HG03139 (cell line): ENCODE measurements around the gene TGFBR2.

ENCODE experiments used
- ATAC-seq: cut with Tn5 transposase; IDR thresholded peaks from one replicate; pipeline ENCODE4 v1.9.1; 2021; ENCODE audit not compliant: unreplicated experiment

TGFBR2 gene

GRCh38 chr3:30671527-30672286 lies 65.3 kb downstream of the TGFBR2 start:
- no peak for ATAC-seq

GRCh38 chr3:30672287-30672735 lies 65.9 kb downstream of the TGFBR2 start:
- ATAC-seq, result no peak

GRCh38 chr3:30672959-30673358 lies 66.6 kb downstream of the TGFBR2 start:
- no peak for ATAC-seq

GRCh38 chr3:30673425-30674341 lies 67.3 kb downstream of the TGFBR2 start:
- no peak for ATAC-seq

GRCh38 chr3:30675006-30675405 lies 68.6 kb downstream of the TGFBR2 start:
- no peak for ATAC-seq

GRCh38 chr3:30675774-30676173 lies 69.4 kb downstream of the TGFBR2 start:
- no peak for ATAC-seq

- ATAC-seq, result no peak
Observed at GRCh38 chr3:30676424-30677346, 70.3 kb downstream of the TGFBR2 start.

GRCh38 chr3:30677347-30677685 lies 70.9 kb downstream of the TGFBR2 start:
- no peak for ATAC-seq

- ATAC-seq, result no peak
Observed at GRCh38 chr3:30679045-30679444, 72.6 kb downstream of the TGFBR2 start.

- no peak for ATAC-seq
Observed at GRCh38 chr3:30680789-30681648, 74.6 kb downstream of the TGFBR2 start.

- no peak for ATAC-seq
Observed at GRCh38 chr3:30681649-30682211, 75.3 kb downstream of the TGFBR2 start.

GRCh38 chr3:30682434-30683155 lies 76.2 kb downstream of the TGFBR2 start:
- no peak for ATAC-seq

- no peak for ATAC-seq
Observed at GRCh38 chr3:30683769-30684168, 77.4 kb downstream of the TGFBR2 start.

GRCh38 chr3:30684356-30684755 lies 78.0 kb downstream of the TGFBR2 start:
- no peak for ATAC-seq

GRCh38 chr3:30685267-30685667 lies 78.9 kb downstream of the TGFBR2 start:
- ATAC-seq, result no peak

- ATAC-seq, result no peak
Observed at GRCh38 chr3:30686176-30686575, 79.8 kb downstream of the TGFBR2 start.

GRCh38 chr3:30686799-30687198 lies 80.4 kb downstream of the TGFBR2 start:
- no peak for ATAC-seq

- no peak for ATAC-seq
Observed at GRCh38 chr3:30687930-30688570, 81.6 kb downstream of the TGFBR2 start.
